ENCODE data around the gene CDK10.
A peak's percentile ranks its signal among the peaks of the same experiment; 100 is the strongest.

The CDK10 gene

DNA sequence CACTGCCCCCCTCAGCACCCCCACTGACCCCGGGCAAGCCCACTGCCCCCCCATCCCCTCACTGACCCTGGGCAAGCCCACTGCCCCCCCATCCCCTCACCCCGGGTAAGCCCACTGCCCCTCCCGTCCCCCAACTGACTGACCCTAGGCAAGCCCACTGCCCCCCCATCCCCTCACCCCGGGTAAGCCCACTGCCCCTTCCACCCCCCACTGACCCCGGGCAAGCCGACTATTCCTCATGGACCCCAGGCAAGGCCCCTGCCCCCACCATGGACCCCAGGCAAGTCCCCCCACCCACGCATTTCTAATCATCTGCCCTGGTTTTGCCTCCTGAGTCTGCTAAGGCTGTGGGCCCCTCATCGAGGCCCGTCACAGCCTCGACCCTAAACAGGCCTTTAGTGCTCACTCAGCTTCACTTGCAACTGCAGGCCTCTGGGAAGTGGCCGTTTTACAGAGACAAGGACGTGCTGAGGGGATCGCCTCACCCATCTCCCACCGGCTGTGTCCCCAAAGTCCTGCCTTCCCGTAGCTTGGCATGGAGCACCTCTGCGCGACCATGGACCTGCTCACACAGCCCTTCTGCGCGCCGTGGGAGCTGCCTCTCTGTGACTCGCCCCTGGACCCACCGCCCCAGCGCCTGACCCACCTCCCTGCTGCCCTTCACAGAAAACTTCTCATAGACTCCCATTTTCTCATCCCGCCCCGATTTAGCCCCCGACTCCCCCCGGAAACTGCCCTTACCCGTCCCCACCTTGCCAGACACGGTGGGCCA is 30.6 kb downstream of the CDK10 start:
- DNase-seq, result no peak

DNA sequence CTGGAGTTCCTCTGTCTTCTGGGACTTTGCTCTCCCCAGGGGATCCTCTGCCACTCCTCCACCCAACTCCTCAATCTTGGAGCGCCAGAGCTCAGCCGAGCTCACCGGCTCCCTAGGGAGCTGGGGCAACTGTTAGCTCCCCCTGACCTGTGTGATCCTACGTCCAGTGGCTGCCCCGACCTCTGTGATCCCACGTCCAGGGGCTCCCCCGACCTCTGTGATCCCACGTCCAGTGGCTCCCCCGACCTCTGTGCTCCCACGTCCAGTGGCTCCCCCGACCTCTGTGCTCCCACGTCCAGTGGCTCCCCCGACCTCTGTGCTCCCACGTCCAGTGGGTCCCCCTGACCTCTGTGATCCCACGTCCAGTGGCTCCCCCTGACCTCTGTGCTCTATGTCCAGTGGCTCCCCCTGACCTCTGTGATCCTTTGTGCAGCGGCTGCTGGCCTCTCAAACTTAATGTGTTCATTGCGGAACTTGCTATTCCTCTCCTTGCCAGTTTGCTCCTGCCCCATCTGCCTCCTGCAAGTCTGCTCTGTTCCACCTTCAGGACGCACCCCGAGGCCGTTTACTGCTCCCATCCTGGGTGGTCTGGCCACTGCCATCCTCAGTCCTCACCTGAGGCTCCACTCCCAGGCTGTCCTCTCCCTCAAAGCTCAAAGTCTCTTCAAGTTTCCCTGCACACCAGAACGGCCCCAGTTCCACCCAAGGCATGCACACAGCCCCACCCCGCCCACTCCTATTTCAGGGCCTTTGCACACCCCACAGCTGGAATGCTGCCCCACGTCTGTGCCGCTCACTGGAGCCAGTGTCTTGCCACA is 31.4 kb downstream of the CDK10 start:
- DNase-seq, result no peak

DNA sequence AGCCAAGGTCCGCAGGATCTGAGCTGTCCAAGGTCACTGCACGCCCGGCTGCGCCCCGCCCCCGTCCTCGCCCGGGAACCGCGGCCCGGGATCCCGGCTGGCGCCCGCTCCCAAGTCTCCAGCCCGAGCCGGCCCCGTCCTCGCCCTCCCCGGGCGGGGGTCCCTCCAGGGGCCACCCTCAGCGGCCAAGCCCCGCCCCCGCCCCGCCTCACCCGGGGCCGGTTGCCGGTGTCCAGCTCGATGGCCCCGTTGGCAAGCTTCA is 34.0 kb downstream of the CDK10 start:
- no peak for DNase-seq

DNA sequence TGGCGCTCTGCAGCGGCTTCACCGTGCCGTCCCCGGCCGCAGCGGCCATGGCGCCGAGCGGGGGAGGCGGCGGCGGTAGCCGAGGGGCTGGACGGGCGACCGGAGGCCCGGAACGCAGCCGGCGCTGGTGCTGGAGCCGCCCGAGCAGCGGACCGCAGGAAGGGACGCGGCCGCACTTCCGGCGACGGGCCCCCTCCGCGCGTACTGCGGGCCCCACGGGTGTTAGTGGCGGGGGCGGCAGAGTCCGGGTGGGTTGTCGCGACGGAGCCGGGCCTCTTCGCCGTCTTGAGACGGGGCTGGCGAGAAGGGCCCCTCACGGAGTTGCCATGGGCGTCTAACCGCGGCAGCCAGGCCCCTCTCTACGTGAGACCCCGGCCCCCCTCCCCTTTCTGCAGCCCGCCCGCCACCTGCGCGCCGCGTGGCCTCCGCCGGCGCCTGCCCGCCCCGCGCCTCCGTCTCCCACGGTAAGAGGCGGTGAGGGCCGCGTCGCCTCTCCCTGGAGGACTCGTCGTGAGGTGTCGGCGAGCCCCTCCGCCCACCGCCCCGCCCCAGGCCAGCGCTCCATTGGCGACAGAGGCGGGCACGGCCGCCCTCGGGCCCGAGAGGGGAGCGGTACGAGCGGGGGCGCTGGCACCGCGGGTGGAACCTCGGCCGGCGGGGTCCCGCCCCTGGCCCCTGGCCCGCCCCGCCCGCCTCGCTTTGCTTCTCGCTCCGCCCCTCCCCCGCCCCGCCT is 34.5 kb downstream of the CDK10 start, which contains the start of the genes VPS9D1 and ZNF276:
VPS9D1 (minus strand) TSS at position 86 of the 733 bp plus-strand sequence; CDS start at position 49, 37 bp downstream.
ZNF276 (plus strand) TSS at position 725 of the 733 bp plus-strand sequence. CDS start 104 bp downstream, outside the sequence.
- peak; percentile 84 for DNase-seq

DNA sequence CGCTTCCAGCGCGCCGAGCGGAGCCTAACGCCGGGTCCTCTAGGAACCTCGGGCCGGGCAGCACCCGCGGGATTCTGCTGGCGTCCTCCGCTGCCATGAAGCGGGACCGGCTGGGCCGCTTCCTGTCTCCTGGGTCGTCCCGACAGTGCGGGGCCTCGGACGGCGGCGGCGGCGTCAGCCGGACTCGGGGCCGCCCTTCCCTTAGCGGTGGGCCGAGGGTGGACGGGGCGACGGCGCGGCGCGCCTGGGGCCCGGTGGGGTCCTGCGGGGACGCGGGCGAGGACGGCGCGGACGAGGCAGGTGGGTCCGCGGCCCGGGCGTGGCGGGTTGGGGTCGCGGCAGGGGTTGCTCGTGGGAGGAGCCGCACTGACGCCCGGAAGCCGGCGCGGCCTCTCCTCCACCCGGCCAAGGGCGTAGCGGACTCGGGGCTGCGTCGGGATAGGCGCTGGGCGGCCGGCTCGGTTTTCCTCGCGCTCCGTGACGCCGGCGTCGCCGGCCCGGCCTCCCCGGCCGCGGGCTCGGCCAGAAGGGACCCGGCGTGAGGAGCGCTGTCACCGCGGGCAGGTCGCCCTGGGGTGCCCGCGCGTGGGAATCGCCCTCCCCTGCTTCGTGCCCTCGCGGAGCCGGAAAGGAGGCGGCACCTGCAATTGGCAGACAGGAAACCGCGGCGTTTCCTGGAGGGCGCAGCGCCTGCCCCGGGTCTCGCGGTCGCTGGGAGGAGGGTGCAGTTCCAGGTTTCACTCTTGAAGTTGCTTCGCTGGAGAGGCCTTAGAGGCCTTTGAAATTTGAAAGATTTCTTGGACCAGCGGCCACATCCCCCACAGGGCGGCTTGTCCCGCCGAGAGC is 35.3 kb downstream of the CDK10 start:
- DNase-seq, result peak; percentile 93

DNA sequence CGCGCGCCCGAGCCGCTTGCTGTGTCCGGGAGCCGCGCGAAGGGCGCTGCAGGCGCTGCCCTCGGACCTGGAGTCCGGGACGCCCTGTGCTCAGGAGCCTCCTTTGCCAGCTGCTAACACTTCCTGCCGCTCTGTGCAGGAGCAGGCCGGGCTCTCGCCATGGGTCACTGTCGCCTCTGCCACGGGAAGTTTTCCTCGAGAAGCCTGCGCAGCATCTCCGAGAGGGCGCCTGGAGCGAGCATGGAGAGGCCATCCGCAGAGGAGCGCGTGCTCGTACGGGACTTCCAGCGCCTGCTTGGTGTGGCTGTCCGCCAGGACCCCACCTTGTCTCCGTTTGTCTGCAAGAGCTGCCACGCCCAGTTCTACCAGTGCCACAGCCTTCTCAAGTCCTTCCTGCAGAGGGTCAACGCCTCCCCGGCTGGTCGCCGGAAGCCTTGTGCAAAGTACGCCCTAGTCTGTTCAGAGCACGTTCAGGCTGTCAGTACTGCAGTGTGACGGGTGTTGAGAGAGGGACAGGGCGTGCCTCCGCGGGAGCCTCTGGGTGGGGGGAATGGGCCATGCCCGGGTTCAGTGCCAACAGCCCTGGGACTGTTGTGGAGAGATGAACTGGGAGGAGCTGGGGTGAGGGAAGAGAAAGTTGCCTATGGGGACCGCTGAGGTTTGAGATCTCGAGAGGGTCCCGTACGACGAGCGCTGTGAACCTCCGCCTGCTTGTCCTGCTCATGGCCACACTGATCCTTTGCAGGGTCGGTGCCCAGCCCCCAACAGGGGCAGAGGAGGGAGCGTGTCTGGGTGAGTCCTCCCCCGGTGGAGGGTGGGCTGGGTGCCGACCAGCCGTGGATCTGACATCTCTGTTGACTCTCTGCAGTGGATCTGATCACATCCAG is 36.1 kb downstream of the CDK10 start:
- DNase-seq, result peak; percentile 81

DNA sequence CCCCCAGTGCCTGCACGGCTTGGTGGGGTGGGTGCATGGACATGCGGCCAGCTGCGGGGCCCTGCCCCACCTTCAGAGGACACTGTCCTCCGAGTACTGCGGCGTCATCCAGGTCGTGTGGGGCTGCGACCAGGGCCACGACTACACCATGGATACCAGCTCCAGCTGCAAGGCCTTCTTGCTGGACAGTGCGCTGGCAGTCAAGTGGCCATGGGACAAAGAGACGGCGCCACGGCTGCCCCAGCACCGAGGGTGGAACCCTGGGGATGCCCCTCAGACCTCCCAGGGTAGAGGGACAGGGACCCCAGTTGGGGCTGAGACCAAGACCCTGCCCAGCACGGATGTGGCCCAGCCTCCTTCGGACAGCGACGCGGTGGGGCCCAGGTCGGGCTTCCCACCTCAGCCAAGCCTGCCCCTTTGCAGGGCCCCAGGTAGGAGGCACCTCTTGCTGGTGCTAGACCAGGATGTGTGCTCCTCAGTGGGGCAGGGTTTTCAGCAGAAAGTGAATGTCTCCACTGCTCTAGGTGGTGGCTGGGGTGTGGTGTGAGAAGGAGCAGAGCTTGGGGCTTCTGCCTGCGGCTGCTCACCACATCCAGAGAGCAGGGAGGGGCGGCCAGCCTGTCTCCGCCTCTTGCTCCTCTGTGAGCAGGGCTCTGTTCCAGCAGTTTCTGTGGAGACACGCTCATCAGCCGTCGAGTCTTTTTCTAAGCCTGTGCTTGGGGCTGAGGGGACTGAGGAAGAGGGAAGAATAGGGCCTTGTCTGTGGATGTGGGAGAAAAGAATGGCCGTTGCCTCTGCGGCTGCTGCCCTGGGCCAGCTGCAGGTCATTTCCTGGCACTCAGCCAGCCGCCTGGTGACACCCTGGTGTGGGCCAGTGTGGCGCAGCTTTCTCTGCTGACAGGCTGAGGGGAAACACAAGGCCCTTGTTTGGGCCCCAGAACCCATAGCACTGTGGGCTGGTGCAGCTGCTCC is 37.1 kb downstream of the CDK10 start:
- peak; percentile 88 for DNase-seq

DNA sequence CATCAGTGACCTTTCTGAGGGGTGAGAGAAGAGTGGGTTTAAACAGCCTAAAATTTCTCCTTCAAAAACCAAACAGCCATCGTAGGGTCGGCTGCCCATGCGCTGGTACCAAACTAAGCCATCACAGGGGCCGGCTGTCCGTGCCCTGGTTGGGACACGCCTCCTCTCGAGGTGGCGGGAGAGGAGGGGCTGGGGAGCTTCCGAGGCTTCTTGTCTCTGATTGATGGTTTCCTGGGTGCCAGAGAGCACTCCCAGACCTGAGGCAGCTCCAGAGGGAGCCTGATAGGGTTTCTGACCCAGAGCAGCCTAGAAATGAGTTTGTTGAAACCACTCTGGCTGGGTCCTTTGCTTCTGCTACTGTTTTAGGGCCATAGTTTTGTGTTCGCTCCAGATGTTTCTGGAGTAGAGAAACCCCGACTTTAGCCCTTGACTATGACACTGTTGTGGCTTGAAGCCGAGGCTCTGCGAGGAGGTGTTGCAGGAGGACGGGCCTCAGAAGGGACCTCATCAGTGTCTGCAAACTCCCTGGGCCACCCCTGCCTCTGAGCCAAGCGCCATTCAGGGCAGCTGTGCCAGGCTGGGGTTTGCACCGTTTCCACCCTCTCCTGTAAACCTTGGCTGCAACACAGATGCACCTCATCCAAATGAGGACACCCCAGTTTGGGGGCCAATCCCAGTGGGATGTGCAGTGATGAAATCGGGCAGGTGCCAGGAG is 41.1 kb downstream of the CDK10 start:
- DNase-seq, result no peak

DNA sequence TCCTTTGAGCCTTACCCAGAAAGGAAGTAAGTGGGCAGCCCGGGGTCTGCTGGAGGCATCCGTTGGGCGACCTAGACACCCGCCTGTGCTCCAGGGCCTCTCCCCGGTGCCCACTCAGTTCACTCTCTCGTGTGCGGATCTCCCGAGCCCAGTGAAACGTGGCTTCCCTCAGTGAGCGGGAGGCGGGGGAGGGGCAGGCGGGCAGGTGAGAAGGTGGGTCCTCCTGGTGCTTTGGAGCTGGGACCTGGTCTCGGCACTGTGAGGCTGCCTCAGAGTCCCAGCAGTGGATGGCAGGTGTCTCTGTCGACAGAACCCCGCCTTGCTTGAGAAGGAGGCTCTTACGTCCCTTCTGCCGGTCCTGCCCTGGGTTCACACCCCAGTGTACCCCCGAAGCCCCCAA is 42.8 kb downstream of the CDK10 start:
- no peak for DNase-seq

DNA sequence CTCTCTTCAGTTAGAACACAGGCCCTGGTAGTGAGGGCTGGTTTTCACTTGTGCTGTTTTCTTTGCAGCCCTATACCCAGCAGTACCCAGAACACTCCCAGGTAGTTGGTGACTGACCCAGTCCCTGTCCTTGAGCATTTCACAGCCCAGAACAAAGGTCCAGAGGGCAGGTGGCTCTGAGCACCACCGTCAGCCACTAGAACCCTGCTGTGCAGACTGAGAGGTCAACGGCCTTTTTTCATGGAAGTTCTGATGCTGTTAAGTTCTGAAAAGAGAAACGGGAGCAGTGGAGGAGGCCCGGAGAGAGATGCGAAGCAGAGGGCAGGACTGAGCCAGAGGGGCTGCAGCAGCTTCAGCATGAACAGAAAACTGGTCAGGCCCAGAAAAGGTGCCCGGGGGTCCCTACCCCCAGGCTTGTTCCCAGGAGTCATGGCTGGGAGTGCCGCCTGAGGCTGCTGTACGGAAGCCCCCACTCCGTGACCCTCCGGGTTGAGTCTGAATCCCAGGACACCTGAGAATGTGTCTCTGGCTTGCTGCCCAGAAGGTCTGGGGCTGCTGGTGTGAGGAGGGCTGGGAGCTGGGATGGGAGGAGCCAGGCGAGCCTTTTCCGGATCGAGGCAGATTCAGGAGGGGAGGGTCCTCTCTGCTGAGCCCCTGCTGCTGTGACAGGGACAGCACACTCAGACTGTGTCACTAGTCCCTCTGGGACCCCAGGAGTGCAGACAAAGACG is 43.5 kb downstream of the CDK10 start:
- DNase-seq, result no peak

DNA sequence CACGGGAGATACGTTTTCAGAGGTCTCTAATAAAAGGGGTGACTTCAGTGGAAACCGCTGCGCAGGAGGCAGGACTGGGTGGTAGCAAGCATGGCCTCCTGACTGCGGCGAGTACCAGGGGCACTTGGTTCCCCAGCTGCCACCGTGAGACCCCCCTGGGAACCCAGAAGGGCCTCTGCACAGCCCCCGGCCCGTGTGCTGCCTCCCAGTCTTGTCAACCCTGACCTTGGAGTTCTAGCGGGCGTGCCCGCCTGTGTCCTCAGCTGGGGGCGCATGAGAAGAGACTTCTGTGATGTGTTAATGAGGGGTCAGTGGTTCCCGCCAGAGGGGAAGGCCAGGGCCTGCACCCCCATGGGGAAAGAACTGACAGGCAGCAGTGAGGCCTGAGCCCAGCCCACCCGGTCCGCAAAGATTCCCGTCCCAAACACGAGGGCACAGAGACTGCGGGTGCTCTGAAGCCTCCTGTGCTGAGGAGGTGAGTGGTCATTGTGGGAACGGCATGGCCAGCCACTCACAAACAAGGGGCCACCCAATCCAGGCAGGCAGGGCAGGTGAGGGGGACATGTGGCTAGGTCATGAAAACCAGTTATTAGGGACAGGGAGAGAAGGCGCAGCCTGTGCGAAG is 44.2 kb downstream of the CDK10 start:
- no peak for DNase-seq

DNA sequence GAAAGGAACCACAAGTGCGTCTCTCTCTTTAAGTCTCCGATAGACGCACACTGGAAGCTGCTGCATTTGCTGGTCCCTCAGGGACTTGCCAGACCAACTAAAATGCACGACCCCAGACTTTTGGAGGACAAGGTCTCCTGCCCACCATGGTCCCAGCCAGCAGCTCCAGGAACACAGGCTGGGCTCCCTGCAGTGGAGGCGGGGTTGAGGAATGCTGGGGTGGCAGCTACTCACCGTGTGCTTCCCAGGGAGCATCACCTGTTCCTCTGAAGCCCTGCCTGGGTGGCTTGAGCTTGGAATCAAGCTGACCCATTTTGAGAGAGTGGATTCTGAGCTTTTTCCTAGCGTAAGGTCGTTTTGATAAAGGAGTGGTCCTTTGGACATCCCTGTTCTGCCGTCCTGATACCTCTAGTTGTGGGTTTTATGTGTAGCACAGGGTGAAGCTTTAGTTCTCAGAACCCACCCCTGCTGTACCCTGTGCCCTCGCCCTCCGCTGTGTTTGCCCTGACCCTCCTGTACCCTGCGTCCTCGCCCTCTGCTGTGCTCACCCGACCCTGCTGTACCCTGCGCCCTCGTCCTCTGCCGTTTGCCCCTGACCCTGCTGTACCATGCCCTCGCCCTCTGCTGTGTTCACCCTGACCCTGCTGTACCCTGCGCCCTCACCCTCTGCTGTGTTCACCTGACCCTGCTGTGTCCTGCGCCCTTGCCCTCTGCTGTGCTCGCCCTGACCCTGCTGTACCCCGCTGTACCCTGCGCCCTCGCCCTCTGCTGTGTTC is 45.8 kb downstream of the CDK10 start:
- no peak for DNase-seq

DNA sequence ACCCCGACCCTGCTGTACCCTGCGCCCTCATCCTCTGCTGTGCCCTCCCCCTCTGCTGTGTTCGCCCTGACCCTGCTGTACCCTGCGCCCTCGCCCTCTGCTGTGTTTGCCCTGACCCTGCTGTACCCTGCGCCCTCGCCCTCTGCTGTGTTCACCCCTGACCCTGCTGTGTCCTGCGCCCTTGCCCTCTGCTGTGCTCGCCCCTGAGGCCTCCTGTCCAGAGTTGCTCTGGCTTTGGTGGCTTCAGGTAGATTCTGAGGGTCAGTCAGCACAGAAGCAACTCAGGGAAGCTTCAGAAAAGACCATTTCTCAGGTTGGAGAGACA is 46.4 kb downstream of the CDK10 start:
- no peak for DNase-seq

DNA sequence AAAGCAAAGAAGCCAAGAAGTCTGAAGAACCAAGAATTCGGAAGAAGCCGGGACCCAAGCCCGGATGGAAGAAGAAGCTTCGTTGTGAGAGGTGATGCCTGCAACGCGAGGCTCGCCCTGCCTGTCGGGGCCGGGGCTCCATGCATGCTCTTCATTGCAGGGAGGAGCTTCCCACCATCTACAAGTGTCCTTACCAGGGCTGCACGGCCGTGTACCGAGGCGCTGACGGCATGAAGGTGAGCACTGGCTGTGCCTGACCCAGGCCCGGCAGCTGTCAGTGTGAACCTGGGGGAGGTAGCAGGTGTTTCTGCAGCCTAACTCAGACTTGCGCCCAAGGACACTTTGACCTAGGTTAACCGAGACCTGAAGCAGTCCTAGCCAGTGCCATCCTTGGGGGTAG is 46.8 kb downstream of the CDK10 start:
- DNase-seq, result no peak

DNA sequence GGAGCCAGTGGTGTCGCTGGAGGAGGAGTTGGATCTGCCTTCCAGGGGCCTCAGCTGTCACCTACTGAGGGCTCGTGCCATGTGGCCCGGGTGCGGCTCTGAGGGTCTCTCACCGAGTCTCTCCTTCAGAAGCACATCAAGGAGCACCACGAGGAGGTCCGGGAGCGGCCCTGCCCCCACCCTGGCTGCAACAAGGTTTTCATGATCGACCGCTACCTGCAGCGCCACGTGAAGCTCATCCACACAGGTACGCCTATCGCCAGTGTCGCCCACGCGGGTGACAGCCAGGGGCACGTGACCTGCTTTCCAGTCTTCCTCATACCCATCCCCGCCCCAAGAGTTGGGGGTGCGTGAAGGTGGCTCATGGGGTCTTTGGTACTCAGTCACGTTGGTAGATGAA is 47.3 kb downstream of the CDK10 start:
- DNase-seq, result no peak

DNA sequence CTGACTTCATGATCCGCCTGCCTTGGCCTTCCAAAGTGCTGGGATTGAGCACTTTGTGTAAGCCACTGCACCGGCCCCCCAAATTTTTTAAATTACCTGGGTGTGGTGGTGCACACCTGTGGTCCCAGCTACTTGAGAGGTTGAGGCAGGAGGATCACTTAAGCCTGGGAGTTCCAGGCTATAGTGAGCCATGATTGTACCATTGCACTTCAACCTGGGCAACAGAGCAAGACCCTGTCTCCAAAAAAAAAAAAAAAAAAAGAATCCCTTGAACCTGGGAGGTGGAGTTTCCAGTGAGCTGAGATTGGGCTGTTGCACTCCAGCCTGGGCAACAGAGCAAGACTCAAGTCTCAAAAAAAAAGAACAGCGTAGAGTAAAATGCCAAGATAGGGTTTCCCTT is 50.1 kb downstream of the CDK10 start:
- no peak for DNase-seq

DNA sequence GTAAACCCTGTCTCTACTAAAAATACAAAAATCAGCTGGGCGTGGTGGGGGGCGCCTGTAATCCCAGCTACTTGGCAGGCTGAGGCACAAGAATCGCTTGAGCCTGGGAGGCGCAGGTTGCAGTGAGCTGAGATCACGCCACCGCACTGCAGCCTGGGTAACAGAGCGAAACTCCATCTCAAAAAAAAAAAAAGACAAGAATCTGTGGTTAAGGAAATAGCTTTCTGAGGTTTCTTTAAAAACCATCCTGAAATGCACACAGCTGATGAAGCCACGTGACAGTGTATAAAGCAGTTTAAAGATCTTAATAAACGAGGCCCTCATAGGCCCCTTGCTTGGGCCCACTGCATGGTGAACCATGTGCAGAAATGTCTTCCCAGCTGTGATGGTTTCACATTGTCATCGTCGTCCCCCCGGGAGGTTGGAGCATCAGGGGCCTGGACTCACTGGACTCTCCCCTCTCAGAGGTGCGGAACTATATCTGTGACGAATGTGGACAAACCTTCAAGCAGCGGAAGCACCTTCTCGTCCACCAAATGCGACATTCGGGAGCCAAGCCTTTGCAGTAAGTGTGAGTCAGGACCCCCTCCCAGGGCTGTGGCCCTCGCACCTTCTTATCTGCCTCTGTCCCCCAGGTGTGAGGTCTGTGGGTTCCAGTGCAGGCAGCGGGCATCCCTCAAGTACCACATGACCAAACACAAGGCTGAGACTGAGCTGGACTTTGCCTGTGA is 51.0 kb downstream of the CDK10 start:
- peak; percentile 65 for DNase-seq
